Gastrocnemius medialis (tissue), 4 donors: Measurements from ENCODE around the gene PROM2. TPM values are rescaled to one million over a fixed set of nuclear protein-coding genes. Genes with fewer than 3 reads are reported as not detected.

ENCODE experiments used
- ATAC-seq, 2 donors: fragments of 150-250 bp; one replicate each; pipeline ENCODE4 v1.9.1; 2016
- DNase-seq, 2 donors: peaks; one replicate each; pipeline ENCODE4 v3.0.0-alpha.2; 2019
- H3K27ac ChIP-seq, 4 donors: fragments of 200-600 bp; sonication (generic); 1 replicate in 1 of 4; 2 replicates in 3 of 4; pipeline ENCODE4 v1.5.1; 2016 to 2018; ENCODE audit warnings: mild to moderate bottlenecking in 2 of 4, moderate library complexity in 1 of 4
- H3K27me3 ChIP-seq, 3 donors: fragments of 200-600 bp; sonication (generic) in 2 of 3; 1 replicate in 1 of 3; 2 replicates in 2 of 3; pipeline versions ENCODE4 v1.5.1 to v1.6.0; 2016 to 2019; ENCODE audit warnings: mild to moderate bottlenecking in 1 of 3, moderate library complexity in 1 of 3
- H3K36me3 ChIP-seq, 2 donors: fragments of 200-600 bp; sonication (generic) in 1 of 2; one replicate each; pipeline ENCODE4 v1.5.1; 2017 to 2018
- H3K4me1 ChIP-seq, 2 donors: fragments of 200-600 bp; sonication (generic) in 1 of 2; one replicate each; pipeline ENCODE4 v1.5.1; 2016 to 2017; ENCODE audit warnings: mild to moderate bottlenecking in 2 of 2
- H3K4me3 ChIP-seq, 4 donors: fragments of 200-600 bp; sonication (generic) in 3 of 4; 1 replicate in 1 of 4; 2 replicates in 3 of 4; pipeline ENCODE4 v1.5.1; 2016 to 2019; ENCODE audit warnings: mild to moderate bottlenecking in 2 of 4
- H3K9me3 ChIP-seq, 3 donors: fragments of 200-600 bp; sonication (generic) in 2 of 3; 1 replicate in 1 of 3; 2 replicates in 2 of 3; pipeline ENCODE4 v1.5.1; 2016 to 2019
- POLR2A ChIP-seq, 2 donors: fragments of 450-650 bp; IDR thresholded peaks; one replicate each; pipeline ENCODE4 v1.6.1; 2017; ENCODE audit warnings: antibody characterized with exemption in 2 of 2, mild to moderate bottlenecking in 2 of 2, moderate library complexity in 2 of 2
- in situ Hi-C, 4 donors: fragments of 200-750 bp; cut with MboI; loops; one replicate each; pipeline versions ENCODE4 v1.15.0 to v1.8.0; 2017; ENCODE audit warnings: low sequenced_read_pairs in 4 of 4
- intact Hi-C: fragments of 100-400 bp; cut with DNase I; formaldehyde crosslinking; loops from one replicate; pipeline ENCODE4 v1.15.1; 2023; ENCODE audit warnings: low total_unique reads
- total RNA-seq, 4 donors: library from RNA; depleted of rRNA; stranded (reverse); fragments of >200 nt; gene quantifications; one replicate each; pipeline versions ENCODE4 v1.1.0 to v1.2.3, GENCODE V29; 2016
- TF ChIP-seq, protein P1 (sequence below), 5 experiments: fragments of 450-650 bp in 3 of 5; fragments of 200-600 bp in 2 of 5; sonication (generic) in 2 of 5; IDR thresholded peaks in 4 of 5; conservative IDR thresholded peaks in 1 of 5; 1 replicate in 4 of 5; 2 replicates in 1 of 5; pipeline ENCODE4 v1.5.1; 2016 to 2019; ENCODE audit warnings: antibody characterized with exemption in 5 of 5, mild to moderate bottlenecking in 3 of 5, moderate library complexity in 3 of 5

PROM2 gene
- total RNA-seq, 4 donors from 2014 or later: 0.33 to 0.46 TPM; not detected in 2

- Histone ChIP-seq H3K9me3 (no peaks in the 10 kb centered on the region), H3K4me1 (no peaks in the 10 kb centered on the region), H3K27ac (no peak overlapping the region), H3K36me3 (no peaks in the 10 kb centered on the region), H3K27me3 (no peaks in the 10 kb centered on the region), H3K4me3 (no peak overlapping the region)
- in situ Hi-C loops: no loop called here
- no peak for ATAC-seq
- DNase-seq: no peak
- intact Hi-C loops: no loop called here
- TF ChIP-seq, protein P1, sequence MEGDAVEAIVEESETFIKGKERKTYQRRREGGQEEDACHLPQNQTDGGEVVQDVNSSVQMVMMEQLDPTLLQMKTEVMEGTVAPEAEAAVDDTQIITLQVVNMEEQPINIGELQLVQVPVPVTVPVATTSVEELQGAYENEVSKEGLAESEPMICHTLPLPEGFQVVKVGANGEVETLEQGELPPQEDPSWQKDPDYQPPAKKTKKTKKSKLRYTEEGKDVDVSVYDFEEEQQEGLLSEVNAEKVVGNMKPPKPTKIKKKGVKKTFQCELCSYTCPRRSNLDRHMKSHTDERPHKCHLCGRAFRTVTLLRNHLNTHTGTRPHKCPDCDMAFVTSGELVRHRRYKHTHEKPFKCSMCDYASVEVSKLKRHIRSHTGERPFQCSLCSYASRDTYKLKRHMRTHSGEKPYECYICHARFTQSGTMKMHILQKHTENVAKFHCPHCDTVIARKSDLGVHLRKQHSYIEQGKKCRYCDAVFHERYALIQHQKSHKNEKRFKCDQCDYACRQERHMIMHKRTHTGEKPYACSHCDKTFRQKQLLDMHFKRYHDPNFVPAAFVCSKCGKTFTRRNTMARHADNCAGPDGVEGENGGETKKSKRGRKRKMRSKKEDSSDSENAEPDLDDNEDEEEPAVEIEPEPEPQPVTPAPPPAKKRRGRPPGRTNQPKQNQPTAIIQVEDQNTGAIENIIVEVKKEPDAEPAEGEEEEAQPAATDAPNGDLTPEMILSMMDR (IDR thresholded peaks at IDR 0.05 in 4 of 5, conservative IDR thresholded peaks at IDR 0.05 in 1 of 5): no peak
- no peak for TF ChIP-seq POLR2A (IDR thresholded peaks at IDR 0.05)
These were observed 52.3 kb downstream of the PROM2 start for GRCh38 chr2:95326433-95327140.

DNA sequence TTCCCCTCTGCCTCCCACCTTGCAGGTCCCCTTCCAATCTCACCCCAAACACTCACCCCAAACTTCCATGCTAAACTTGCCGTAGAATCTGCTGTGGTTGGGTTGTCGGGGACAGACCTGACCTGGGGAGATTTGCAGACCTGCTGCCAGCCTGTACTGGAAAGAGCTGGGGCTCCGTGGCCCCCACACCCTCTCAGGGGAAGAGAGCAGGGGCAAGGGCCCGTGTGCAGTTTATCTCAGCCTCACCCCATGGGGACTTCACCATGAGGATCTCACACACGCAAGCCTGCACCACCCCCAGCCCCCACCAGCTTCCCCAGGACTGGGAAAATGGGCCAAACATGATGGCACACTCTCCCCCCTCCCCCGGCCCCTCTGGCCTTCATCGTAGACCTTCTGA is 53.6 kb downstream of the PROM2 start:
- Histone ChIP-seq H3K27me3 (no peaks in the 10 kb centered on the region), H3K4me1 (no peaks in the 10 kb centered on the region), H3K36me3 (no peaks in the 10 kb centered on the region), H3K4me3 (no peak overlapping the region), H3K9me3 (no peaks in the 10 kb centered on the region), H3K27ac (no peak overlapping the region)
- in situ Hi-C loops (no loop called here), intact Hi-C loops (no loop called here)
- TF ChIP-seq, protein P1 (IDR thresholded peaks at IDR 0.05 in 4 of 5, conservative IDR thresholded peaks at IDR 0.05 in 1 of 5): no peak
- TF ChIP-seq POLR2A (IDR thresholded peaks at IDR 0.05): no peak
- ATAC-seq (no peak), DNase-seq (no peak)

DNA sequence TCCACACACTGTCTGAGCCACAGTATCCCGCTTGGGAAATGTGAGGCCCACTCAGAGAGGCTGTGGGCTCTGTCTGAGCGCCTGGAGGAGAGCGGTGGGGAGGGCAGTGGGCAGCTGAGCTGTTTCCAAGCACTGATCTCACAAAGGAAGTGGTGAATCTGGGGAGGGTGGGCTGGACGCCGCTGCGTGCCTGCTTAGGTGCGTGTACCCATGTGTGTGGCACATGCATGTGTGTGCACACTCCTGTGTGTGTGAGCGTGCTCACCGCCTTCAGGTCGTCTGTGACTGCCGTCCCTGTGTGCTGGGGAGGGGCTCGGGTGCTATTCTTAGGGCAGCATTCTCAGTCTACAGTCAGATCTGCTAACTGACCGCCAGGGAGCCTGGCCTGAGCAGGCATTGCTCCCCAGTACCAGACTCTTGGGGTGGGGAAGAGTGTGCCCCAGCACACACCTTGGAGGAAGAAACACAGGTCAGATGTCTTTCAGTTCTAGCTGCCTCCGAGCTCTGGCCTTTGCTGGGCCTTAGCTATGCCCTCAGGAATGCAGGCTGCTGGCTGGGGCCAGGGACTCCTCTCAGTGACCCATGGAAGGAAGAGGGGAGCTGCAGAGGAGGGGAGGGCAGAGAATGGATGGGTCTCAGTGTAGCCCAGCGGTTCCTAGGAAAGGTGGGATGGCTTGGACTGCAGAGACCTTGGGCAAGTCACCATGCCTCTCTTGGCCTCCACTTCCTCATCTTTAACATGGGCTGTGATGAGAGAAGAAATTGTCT is 54.3 kb downstream of the PROM2 start:
- Histone ChIP-seq H3K36me3 (no peaks in the 10 kb centered on the region), H3K9me3 (no peaks in the 10 kb centered on the region), H3K27ac (no peak overlapping the region), H3K4me1 (no peaks in the 10 kb centered on the region), H3K27me3 (no peaks in the 10 kb centered on the region), H3K4me3 (no peak overlapping the region)
- DNase-seq: no peak
- TF ChIP-seq, protein P1 (IDR thresholded peaks at IDR 0.05 in 4 of 5, conservative IDR thresholded peaks at IDR 0.05 in 1 of 5): no peak
- TF ChIP-seq POLR2A (IDR thresholded peaks at IDR 0.05): no peak
- ATAC-seq: no peak
- intact Hi-C loops (no loop called here), in situ Hi-C loops (no loop called here)

GRCh38 chr2:95329401-95329800 is 55.2 kb downstream of the PROM2 start:
- intact Hi-C loops: no loop called here

More at GRCh38 chr2:95329401-95329800, 55.2 kb downstream of the PROM2 start:
- ATAC-seq (no peak), DNase-seq (no peak)
- Histone ChIP-seq H3K27ac (no peak overlapping the region), H3K4me1 (no peaks in the 10 kb centered on the region), H3K9me3 (no peaks in the 10 kb centered on the region), H3K4me3 (no peak overlapping the region), H3K27me3 (no peaks in the 10 kb centered on the region), H3K36me3 (no peaks in the 10 kb centered on the region)
- in situ Hi-C loops: no loop called here
- no peak for TF ChIP-seq POLR2A (IDR thresholded peaks at IDR 0.05)
- TF ChIP-seq, protein P1 (IDR thresholded peaks at IDR 0.05 in 4 of 5, conservative IDR thresholded peaks at IDR 0.05 in 1 of 5): no peak
